IMR-90 (cell line): ENCODE measurements around the gene HS2ST1. TPM values are rescaled to one million over a fixed set of nuclear protein-coding genes. Genes with fewer than 3 reads are reported as not detected.

ENCODE experiments used
- ATAC-seq: fragments of 200-7000 bp; cut with Tn5 transposase; 2 replicates; pipeline ENCODE4 v1.9.1; 2020; ENCODE audit warnings: low read depth, mild to moderate bottlenecking, moderate library complexity
- BruUV-seq: library from RNA; stranded (reverse); fragments of 400-500 nt; replicated peaks from 2 replicates; lab custom pipeline; 2021; lab: Mats Ljungman, UMichigan
- CTCF ChIA-PET: fragments of 300-600 bp; formaldehyde crosslinking; extraction: SDS; loops from one replicate; lab custom pipeline; 2021; ENCODE audit warnings: antibody characterized with exemption; lab: Yijun Ruan, JAX
- POLR2A ChIA-PET: fragments of 300-600 bp; sonication (Branson Sonifier 250); formaldehyde crosslinking; loops from one replicate; lab custom pipeline; 2022; ENCODE audit warnings: antibody characterized with exemption; ENCODE audit not compliant: unreplicated experiment; lab: Charles Lee
- DNase-seq: peaks from one replicate; pipeline ENCODE4 v3.0.0; 2013
- H2AFZ ChIP-seq: replicated peaks from 2 replicates; pipeline ENCODE3; 2013; ENCODE audit warnings: low read length, mild to moderate bottlenecking; ENCODE audit not compliant: poor library complexity
- H2AK5ac ChIP-seq: 2 replicates; pipeline ENCODE4 v1.6.1; 2013; ENCODE audit warnings: low read depth, low read length, inconsistent platforms
- H2AK9ac ChIP-seq: replicated peaks from 2 replicates; pipeline ENCODE3; 2013; ENCODE audit warnings: mild to moderate bottlenecking, low read depth, low read length, moderate library complexity; ENCODE audit not compliant: poor library complexity
- H2BK120ac ChIP-seq: 2 replicates; pipeline ENCODE4 v1.6.1; 2013; ENCODE audit warnings: low read depth, low read length, inconsistent platforms
- H2BK15ac ChIP-seq: 3 replicates; pipeline ENCODE4 v1.6.1; 2013; ENCODE audit warnings: low read depth, low read length, inconsistent platforms
- H2BK20ac ChIP-seq: 2 replicates; pipeline ENCODE4 v1.6.1; 2013; ENCODE audit warnings: low read depth, mild to moderate bottlenecking, inconsistent platforms, low read length, moderate library complexity
- H2BK5ac ChIP-seq: 2 replicates; pipeline ENCODE4 v1.6.1; 2013; ENCODE audit warnings: mild to moderate bottlenecking, low read depth, low read length, inconsistent platforms; ENCODE audit not compliant: poor library complexity, severe bottlenecking
- H3K14ac ChIP-seq: replicated peaks from 2 replicates; pipeline ENCODE4 v1.6.1; 2013; ENCODE audit warnings: low read depth, low read length, inconsistent platforms
- H3K18ac ChIP-seq: 2 replicates; pipeline ENCODE4 v1.6.1; 2013; ENCODE audit warnings: low read depth, low read length, control low read depth
- H3K23ac ChIP-seq: 2 replicates; pipeline ENCODE4 v1.6.1; 2013; ENCODE audit warnings: low read depth, low read length, inconsistent platforms
- H3K27ac ChIP-seq: 2 replicates; pipeline ENCODE4 v1.5.1; 2013; ENCODE audit warnings: mild to moderate bottlenecking, control low read depth, low read length; ENCODE audit not compliant: insufficient read depth
- H3K27me3 ChIP-seq: 2 replicates; pipeline ENCODE4 v1.6.1; 2013; ENCODE audit warnings: low read length; ENCODE audit not compliant: control insufficient read depth, insufficient read depth
- H3K36me3 ChIP-seq: 2 replicates; pipeline ENCODE4 v1.6.1; 2013; ENCODE audit warnings: low read length, mixed read lengths; ENCODE audit not compliant: control insufficient read depth, insufficient read depth
- H3K4ac ChIP-seq: 2 replicates; pipeline ENCODE4 v1.6.1; 2013; ENCODE audit warnings: low read depth, low read length, inconsistent platforms
- H3K4me1 ChIP-seq: 2 replicates; pipeline ENCODE4 v1.6.1; 2013; ENCODE audit warnings: low read length, mixed read lengths; ENCODE audit not compliant: control insufficient read depth, insufficient read depth
- H3K4me2 ChIP-seq: 2 replicates; pipeline ENCODE4 v1.6.1; 2013; ENCODE audit warnings: low read depth, mild to moderate bottlenecking, control low read depth, low read length, moderate library complexity
- H3K4me3 ChIP-seq: 2 replicates; pipeline ENCODE4 v1.5.1; 2013; ENCODE audit warnings: low read depth, mild to moderate bottlenecking, control low read depth, low read length, moderate library complexity; ENCODE audit not compliant: insufficient read depth
- H3K56ac ChIP-seq: 2 replicates; pipeline ENCODE4 v1.6.1; 2013; ENCODE audit warnings: low read length, inconsistent platforms; ENCODE audit not compliant: insufficient read depth; ENCODE audit errors: extremely low read depth
- H3K79me1 ChIP-seq, 2 experiments: 2 replicates each; pipeline ENCODE4 v1.6.1; 2013; ENCODE audit warnings: low read length in 2 of 2, inconsistent platforms in 1 of 2, low read depth in 1 of 2
- H3K9ac ChIP-seq: 2 replicates; pipeline ENCODE4 v1.6.1; 2013; ENCODE audit warnings: low read depth, low read length, control low read depth
- H3K9me1 ChIP-seq: 2 replicates; pipeline ENCODE4 v1.6.1; 2013; ENCODE audit warnings: low read length, inconsistent platforms; ENCODE audit not compliant: insufficient read depth
- H3K9me3 ChIP-seq: 2 replicates; pipeline ENCODE4 v1.6.1; 2013; ENCODE audit warnings: low read length; ENCODE audit not compliant: control insufficient read depth, insufficient read depth
- H4K20me1 ChIP-seq: 2 replicates; pipeline ENCODE4 v1.6.1; 2013; ENCODE audit warnings: low read length, inconsistent platforms; ENCODE audit not compliant: insufficient read depth
- H4K5ac ChIP-seq: 2 replicates; pipeline ENCODE4 v1.6.1; 2013; ENCODE audit warnings: mild to moderate bottlenecking, low read depth, low read length, control low read depth
- H4K8ac ChIP-seq, 2 experiments: 2 replicates each; pipeline ENCODE4 v1.6.1; 2013; ENCODE audit warnings: low read depth in 2 of 2, low read length in 2 of 2, control low read depth in 1 of 2, inconsistent platforms in 1 of 2
- H4K91ac ChIP-seq: 2 replicates; pipeline ENCODE4 v1.6.1; 2013; ENCODE audit warnings: low read depth, low read length, inconsistent platforms; ENCODE audit not compliant: insufficient read depth
- BHLHE40 ChIP-seq: fragments of 150-350 bp; IDR thresholded peaks from 2 replicates; pipeline ENCODE4 v1.6.1; 2016; ENCODE audit warnings: mild to moderate bottlenecking, low read depth, low read length
- CHD1 ChIP-seq: IDR thresholded peaks from 2 replicates; pipeline ENCODE4 v1.6.1; 2012; ENCODE audit warnings: low read depth, low read length, improper control_type of control experiment
- FOS ChIP-seq: fragments of 150-350 bp; IDR thresholded peaks from 2 replicates; pipeline ENCODE4 v1.6.1; 2016; ENCODE audit warnings: low read depth, low read length
- MAZ ChIP-seq: IDR thresholded peaks from 2 replicates; pipeline ENCODE4 v1.6.1; 2012; ENCODE audit warnings: low read depth, mild to moderate bottlenecking, low read length, improper control_type of control experiment, moderate library complexity, borderline replicate concordance
- NFE2L2 ChIP-seq: fragments of 150-350 bp; IDR thresholded peaks from 2 replicates; pipeline ENCODE4 v1.6.1; 2016; ENCODE audit warnings: low read depth, mild to moderate bottlenecking, low read length
- RAD21 ChIP-seq: IDR thresholded peaks from 2 replicates; pipeline ENCODE4 v1.6.1; 2012; ENCODE audit warnings: low read length, improper control_type of control experiment
- RFX5 ChIP-seq: IDR thresholded peaks from 2 replicates; pipeline ENCODE4 v1.8.0; 2012; ENCODE audit warnings: low read depth, mild to moderate bottlenecking, low read length, moderate library complexity
- WGBS, 2 experiments: methylation state at CpG; one replicate each; pipeline versions ENCODE4 v1.1.5 to v1.1.7; 2013; ENCODE audit warnings: missing lambda C conversion rate in 2 of 2; ENCODE audit not compliant: insufficient read length in 1 of 2; ENCODE audit errors: extremely low coverage in 2 of 2; 5-methylcytosine and 5-hydroxymethylcytosine counted together
- dilution Hi-C: fragments of 300-500 bp; cut with HindIII; formaldehyde crosslinking; loops from one replicate; pipeline ENCODE4 v1.14.3; 2018; ENCODE audit warnings: low sequenced_read_pairs; ENCODE audit not compliant: unreplicated experiment
- in situ Hi-C: fragments of 300-500 bp; cut with MboI; formaldehyde crosslinking; loops from 3 replicates; pipeline ENCODE4 v1.14.3; 2019; ENCODE audit warnings: low sequenced_read_pairs, inconsistent platforms, mixed read lengths
- intact Hi-C: fragments of 100-400 bp; cut with micrococcal nuclease; formaldehyde crosslinking; loops from 2 replicates; pipeline ENCODE4 v1.10.0; 2022
- polyA plus RNA-seq, 3 experiments: library from polyadenylated mRNA; depleted of rRNA; stranded (reverse); fragments of >200 nt; gene quantifications; 2 replicates each; pipeline ENCODE4 v1.2.3, GENCODE V29; 2012; ENCODE audit warnings: low replicate concordance in 1 of 3
- total RNA-seq: library from RNA; depleted of rRNA; stranded (reverse); fragments of >200 nt; gene quantifications from 2 replicates; pipeline ENCODE4 v1.2.3, GENCODE V29; 2012

HS2ST1 gene
- total and polyA plus RNA-seq, 2 of the 4 experiments (the other 2 are of a cell fraction): 7.8 to 13.1 TPM

- Histone ChIP-seq H4K8ac (peak overlapping the region in 1 of 2 experiments; percentile 35; a peak in 1 of 4 replicates), H3K23ac (no peak overlapping the region), H2AFZ (no peak overlapping the region), H3K4me3 (no peak overlapping the region), H3K36me3 (no peaks in the 10 kb centered on the region), H3K56ac (no peak overlapping the region), H4K91ac (no peak overlapping the region), H3K27ac (no peak overlapping the region), H3K9me3 (no peaks in the 10 kb centered on the region), H3K4me1 (no peaks in the 10 kb centered on the region), H2AK9ac (no peak overlapping the region), H3K18ac (no peak overlapping the region), H3K79me1 (peaks cover 11 to 15% of the 10 kb centered on the region in 2 experiments), H2BK120ac (no peak overlapping the region), H3K4me2 (peak overlapping the region; percentile 55), H2AK5ac (no peak overlapping the region), H3K9ac (no peak overlapping the region), H4K5ac (peak overlapping the region; percentile 58; the same call in 1 of the 2 replicates), H3K4ac (no peak overlapping the region), H2BK5ac (no peak overlapping the region), H2BK15ac (no peak overlapping the region), H4K20me1 (no peaks in the 10 kb centered on the region; the same call in 1 of the 2 replicates), H3K14ac (no peak overlapping the region), H3K27me3 (no peaks in the 10 kb centered on the region), H3K9me1 (0 out of 2 replicates have a peak, but pooled peaks cover 2% of the 10 kb centered on the region), H2BK20ac (no peak overlapping the region)
- TF ChIP-seq MAZ (no peak), RFX5 (no peak), NFE2L2 (no peak), FOS (no peak), BHLHE40 (no peak), RAD21 (no peak), CHD1 (no peak)
- ChIA-PET POLR2A (interaction anchor here (0.7 kb wide), 1 partner anchor 495 kb away, joined by 7 read pairs; no protein-coding TSS in a partner anchor), CTCF (interaction anchor here (0.7 to 2.1 kb wide), 2 partner anchors 19 to 153 kb away, joined by 3 to 5 read pairs; no protein-coding TSS in a partner anchor)
- WGBS, 2 experiments: no CpG with 5 or more reads among the region's 7 CpGs
- DNase-seq (no peak), ATAC-seq (no peak; the same call in 1 of the 2 replicates)
- BruUV-seq: no TSS peak
- intact Hi-C loops: no loop called here
- dilution Hi-C loops: no loop called here
- in situ Hi-C loops: no loop called here
Measured at GRCh38 chr1:86933562-86934377, 19.3 kb downstream of the HS2ST1 start.
